K562 (cell line): ENCODE results near the gene ITPR1. TPM values are rescaled to one million over a fixed set of nuclear protein-coding genes. Genes with fewer than 3 reads are reported as not detected.

ENCODE experiments used
- ATAC-seq: fragments of 200-7000 bp; cut with Tn5 transposase; 3 replicates; pipeline ENCODE4 v1.9.1; 2020; ENCODE audit warnings: moderate library complexity
- BruUV-seq: library from RNA; stranded (reverse); fragments of 400-500 nt; replicated peaks from 2 replicates; lab custom pipeline; 2021; lab: Mats Ljungman, UMichigan
- CTCF ChIA-PET: fragments of 300-600 bp; formaldehyde crosslinking; extraction: SDS; loops from one replicate; lab custom pipeline; 2021; ENCODE audit warnings: low intra/inter-chr PET ratio; lab: Yijun Ruan, JAX
- POLR2A ChIA-PET: fragments of 300-600, 350-650 bp; sonication (Branson Sonifier 250); formaldehyde crosslinking; extraction: SDS; loops from one replicate; lab custom pipeline; 2021; ENCODE audit warnings: antibody characterized with exemption, inconsistent platforms; lab: Yijun Ruan, JAX
- DNase-seq, 4 experiments: peaks; one replicate each; pipeline versions ENCODE4 v3.0.0 to v3.0.0-alpha.2; 2011 to 2018; ENCODE audit warnings: low spot score in 3 of 4, mixed read lengths in 3 of 4; ENCODE audit errors: extremely low read depth in 1 of 4
- FAIRE-seq: peaks from 2 replicates; lab custom pipeline; 2011; peaks lifted over from hg19 to GRCh38; lab: Jason Lieb, UNC
- H2AFZ ChIP-seq: 2 replicates; pipeline ENCODE4 v1.6.0; 2011; ENCODE audit warnings: low read depth, low read length, control low read depth, inconsistent platforms
- H3K27ac ChIP-seq: fragments of 200-600 bp; 3 replicates; pipeline ENCODE4 v1.8.0; 2011; ENCODE audit warnings: low read depth, mild to moderate bottlenecking, control low read depth, inconsistent platforms, low read length, moderate library complexity, mixed read lengths; ENCODE audit errors: extremely low read depth
- H3K27me3 ChIP-seq, 2 experiments: fragments of 300-600 bp in 1 of 2; 2 replicates in 1 of 2; 3 replicates in 1 of 2; pipeline versions ENCODE4 v1.6.0 to v1.8.0; 2011; ENCODE audit warnings: inconsistent platforms in 2 of 2, low read length in 2 of 2, mild to moderate bottlenecking in 1 of 2, mixed read lengths in 1 of 2, moderate library complexity in 1 of 2; ENCODE audit not compliant: control insufficient read depth in 2 of 2, insufficient read depth in 2 of 2
- H3K36me3 ChIP-seq: fragments of 300-600 bp; 3 replicates; pipeline ENCODE4 v1.8.0; 2011; ENCODE audit warnings: mild to moderate bottlenecking, low read length, inconsistent platforms; ENCODE audit not compliant: control insufficient read depth, insufficient read depth
- H3K4me1 ChIP-seq, 2 experiments: fragments of 200-600 bp in 1 of 2; replicated peaks in 1 of 2; 2 replicates in 1 of 2; 3 replicates in 1 of 2; pipeline versions ENCODE4 v1.5.1 to v1.8.0; 2011; ENCODE audit warnings: inconsistent platforms in 2 of 2, low read length in 2 of 2, mild to moderate bottlenecking in 1 of 2, mixed read lengths in 1 of 2, moderate library complexity in 1 of 2; ENCODE audit not compliant: control insufficient read depth in 2 of 2, insufficient read depth in 2 of 2
- H3K4me2 ChIP-seq: 2 replicates; pipeline ENCODE4 v1.6.1; 2011; ENCODE audit warnings: low read length, control low read depth, inconsistent platforms, mixed read lengths; ENCODE audit not compliant: insufficient read depth
- H3K4me3 ChIP-seq: fragments of 200-600 bp; sonication (generic), shearing (Covaris generic); 2 replicates; pipeline ENCODE4 v1.5.1; 2016; ENCODE audit warnings: control low read depth, inconsistent platforms
- H3K79me2 ChIP-seq: fragments of 200-600 bp; 3 replicates; pipeline ENCODE4 v1.8.0; 2011; ENCODE audit warnings: low read length, inconsistent platforms; ENCODE audit not compliant: control insufficient read depth, insufficient read depth
- H3K9ac ChIP-seq, 2 experiments: 2 replicates each; pipeline versions ENCODE4 v1.6.0 to v1.6.1; 2011; ENCODE audit warnings: low read depth in 2 of 2, low read length in 2 of 2, control low read depth in 1 of 2, inconsistent platforms in 1 of 2, mild to moderate bottlenecking in 1 of 2, mixed read lengths in 1 of 2; ENCODE audit not compliant: insufficient read depth in 1 of 2
- H3K9me1 ChIP-seq: one replicate; pipeline ENCODE4 v1.6.0; 2011; ENCODE audit warnings: inconsistent platforms, mild to moderate bottlenecking, low read length, moderate library complexity; ENCODE audit not compliant: control insufficient read depth, insufficient read depth
- H3K9me3 ChIP-seq: replicated peaks from 2 replicates; pipeline ENCODE4 v1.5.1; 2011; ENCODE audit warnings: low read depth, low read length, inconsistent platforms; ENCODE audit not compliant: control insufficient read depth, insufficient read depth
- H4K20me1 ChIP-seq: replicated peaks from 2 replicates; pipeline ENCODE4 v1.6.1; 2011; ENCODE audit warnings: low read length, inconsistent platforms, mixed read lengths; ENCODE audit not compliant: control insufficient read depth, insufficient read depth
- E2F4 ChIP-seq: sonication (generic); formaldehyde crosslinking; IDR thresholded peaks from 2 replicates; pipeline ENCODE4 v1.8.0; 2022; ENCODE audit warnings: mild to moderate bottlenecking, low read depth, missing genetic modification reagents
- FOS ChIP-seq: IDR thresholded peaks from 3 replicates; pipeline ENCODE4 v1.6.1; 2011; ENCODE audit not compliant: insufficient read length; ENCODE audit errors: extremely low read depth
- GATAD2B ChIP-seq: fragments of 450-650 bp; IDR thresholded peaks from 2 replicates; pipeline ENCODE4 v1.6.1; 2017; ENCODE audit warnings: mild to moderate bottlenecking, borderline replicate concordance
- GMEB1 ChIP-seq: fragments of 250-450 bp; sonication (Bioruptor Pico); IDR thresholded peaks from 2 replicates; pipeline ENCODE4 v1.4.0; 2020; ENCODE audit warnings: mild to moderate bottlenecking
- HDAC3 ChIP-seq: fragments of 450-650 bp; IDR thresholded peaks from 2 replicates; pipeline ENCODE4 v1.6.1; 2018; ENCODE audit warnings: borderline replicate concordance, mild to moderate bottlenecking, moderate library complexity; ENCODE audit not compliant: partially characterized antibody
- IRF9 ChIP-seq: fragments of 450-650 bp; IDR thresholded peaks from 2 replicates; pipeline ENCODE4 v1.6.1; 2016; ENCODE audit warnings: missing biosample characterization, missing genetic modification characterization
- MAFG ChIP-seq: fragments of 450-650 bp; conservative IDR thresholded peaks from 2 replicates; pipeline ENCODE4 v1.6.1; 2016; ENCODE audit warnings: missing genetic modification characterization, missing compliant biosample characterization
- NEUROD1 ChIP-seq: fragments of 150-350 bp; IDR thresholded peaks from 2 replicates; pipeline ENCODE4 v1.6.1; 2014; ENCODE audit warnings: borderline replicate concordance, low read length, low read depth; ENCODE audit not compliant: partially characterized antibody
- NR4A1 ChIP-seq, 2 experiments: fragments of 250-450 bp in 1 of 2; fragments of 450-650 bp in 1 of 2; sonication (Bioruptor Pico) in 1 of 2; IDR thresholded peaks; 2 replicates each; pipeline versions ENCODE4 v1.4.0 to v1.6.1; 2016 to 2020; ENCODE audit warnings: mild to moderate bottlenecking in 2 of 2, missing compliant biosample characterization in 1 of 2, missing genetic modification characterization in 1 of 2, moderate library complexity in 1 of 2
- SREBF2 ChIP-seq: sonication (generic); formaldehyde crosslinking; IDR thresholded peaks from 2 replicates; pipeline ENCODE4 v1.4.0; 2020; ENCODE audit warnings: mild to moderate bottlenecking, missing genetic modification reagents
- TBL1XR1 ChIP-seq, 2 experiments: IDR thresholded peaks; 2 replicates each; pipeline ENCODE4 v1.6.1; 2012; ENCODE audit warnings: improper control_type of control experiment in 2 of 2, low read length in 2 of 2, mild to moderate bottlenecking in 1 of 2
- ZEB2 ChIP-seq: fragments of 450-650 bp; IDR thresholded peaks from 2 replicates; pipeline ENCODE4 v1.6.1; 2016
- ZFP1 ChIP-seq: fragments of 450-650 bp; formaldehyde crosslinking; IDR thresholded peaks from 2 replicates; pipeline ENCODE4 v1.4.0; 2020; ENCODE audit warnings: mild to moderate bottlenecking, mixed read lengths
- ZKSCAN3 ChIP-seq: fragments of 250-450 bp; sonication (Bioruptor Pico); IDR thresholded peaks from 2 replicates; pipeline ENCODE4 v1.4.0; 2020
- ZNF133 ChIP-seq: fragments of 250-450 bp; sonication (Bioruptor Pico); IDR thresholded peaks from 2 replicates; pipeline ENCODE4 v1.4.0; 2020; ENCODE audit warnings: mild to moderate bottlenecking
- ZNF589 ChIP-seq: fragments of 200-800 bp; sonication (Bioruptor generic); IDR thresholded peaks from 2 replicates; pipeline ENCODE4 v1.6.1; 2016; ENCODE audit warnings: low read depth, missing genetic modification characterization, missing compliant biosample characterization
- ZNF655 ChIP-seq: fragments of 250-450 bp; sonication (Bioruptor Pico); IDR thresholded peaks from 2 replicates; pipeline ENCODE4 v1.5.0; 2021
- ZNF830 ChIP-seq: fragments of 250-450 bp; sonication (Bioruptor Pico); IDR thresholded peaks from 2 replicates; pipeline ENCODE4 v1.5.0; 2021; ENCODE audit warnings: mild to moderate bottlenecking
- WGBS: fragments of 100-300 bp; shearing (Covaris generic); methylation state at CpG from one replicate; pipeline ENCODE4 v1.1.6; 2016; ENCODE audit warnings: low coverage, mixed read lengths; ENCODE audit not compliant: insufficient coverage; ENCODE audit errors: missing lambda C conversion rate; 5-methylcytosine and 5-hydroxymethylcytosine counted together
- in situ Hi-C: fragments of 300-500 bp; cut with MboI; formaldehyde crosslinking; loops from 4 replicates; pipeline ENCODE4 v1.15.0; 2018; ENCODE audit warnings: inconsistent platforms, mixed read lengths
- intact Hi-C: fragments of 100-400 bp; cut with micrococcal nuclease; formaldehyde crosslinking; loops from 2 replicates; pipeline ENCODE4 v1.14.2; 2022
- polyA plus RNA-seq, 8 experiments: library from polyadenylated mRNA; depleted of rRNA in 4 of 8; stranded (reverse) in 5 of 8; unstranded in 3 of 8; fragments of >200 nt; fragmentation: Nextera tagmentation in 2 of 8; fragmentation: Illumina TruSeq in 1 of 8; extraction: Ambion mirVana in 2 of 8; extraction: Trizol in 1 of 8; gene quantifications; 2 replicates each; pipeline versions ENCODE4 v1.2.1 to v1.2.3, GENCODE V29; 2011 to 2014; ENCODE audit warnings: inconsistent platforms in 1 of 8, missing spikeins in 1 of 8
- total RNA-seq, 7 experiments: library from RNA; depleted of rRNA in 6 of 7; stranded (reverse); fragments of >200 nt in 6 of 7; fragmentation: Illumina TruSeq in 2 of 7; extraction: Trizol in 2 of 7; gene quantifications; 2 replicates each; pipeline versions ENCODE4 v1.2.1 to v1.2.3, GENCODE V29; 2011 to 2021; ENCODE audit warnings: low replicate concordance in 1 of 7

Gene ITPR1
- total and polyA plus RNA-seq, 9 of the 15 experiments (the other 6 are each of a cell fraction or from before 2014, with no cell fraction given): 22.4 to 40.0 (median 27.4) TPM

GRCh38 chr3:4780545-4780957, 287.4 kb downstream of the ITPR1 start (continued):
- TF ChIP-seq FOS (no peak), ZNF589 (CRISPR knock-in tag) (no peak)

- H3K4me1 ChIP-seq: peaks cover 0 to under 1% of the 10 kb centered on the region in 2 experiments; a peak in 1 of 5 replicates
- TF ChIP-seq FOS (no peak), MAFG (no peak), NEUROD1 (no peak), E2F4 (CRISPR knock-in tag) (no peak), ZNF830 (CRISPR knock-in tag) (no peak), ZNF133 (CRISPR knock-in tag) (no peak), IRF9 (tag) (no peak), ZFP1 (CRISPR knock-in tag) (no peak), ZNF655 (CRISPR knock-in tag) (no peak), ZEB2 (no peak), TBL1XR1 (IDR thresholded peaks at IDR 0.05; ENCODE audit: low read length in 2 of 2) (no peak), NR4A1 (CRISPR knock-in tag; IDR thresholded peaks at IDR 0.05) (no peak), NR4A1 (tag; IDR thresholded peaks at IDR 0.05) (no peak), SREBF2 (no peak), ZKSCAN3 (CRISPR knock-in tag) (no peak), GATAD2B (no peak), GMEB1 (CRISPR knock-in tag) (no peak), HDAC3 (no peak)
- ChIA-PET CTCF (no interaction called here), POLR2A (no interaction called here)
- intact Hi-C loops (no loop called here), in situ Hi-C loops (no loop called here)
- H4K20me1 ChIP-seq: no peaks in the 10 kb centered on the region
- H3K27me3 ChIP-seq: no peaks in the 10 kb centered on the region
- H3K27ac ChIP-seq: no peak overlapping the region
- H3K79me2 ChIP-seq: no peaks in the 10 kb centered on the region
- 68% methylated on average over 3 of the region's 3 CpGs for WGBS
- no peak overlapping the region for H2AFZ ChIP-seq
- ATAC-seq: no peak
- DNase-seq: no peak
- no peak for FAIRE-seq
- no peaks in the 10 kb centered on the region for H3K9me1 ChIP-seq
- no peaks in the 10 kb centered on the region for H3K9me3 ChIP-seq
- no peak overlapping the region for H3K4me3 ChIP-seq
- peaks cover 4% of the 10 kb centered on the region; the same call in 1 of the 3 replicates for H3K36me3 ChIP-seq
- no TSS peak for BruUV-seq
- no peak overlapping the region for H3K4me2 ChIP-seq
- no peak overlapping the region for H3K9ac ChIP-seq
Measured at GRCh38 chr3:4782095-4782494, 288.9 kb downstream of the ITPR1 start.
